Esophagus squamous epithelium (tissue), 5 donors: ENCODE measurements around the gene CACNA2D3. TPM values are rescaled to one million over a fixed set of nuclear protein-coding genes. Genes with fewer than 3 reads are reported as not detected.

Experiments used
- DNase-seq: peaks from one replicate; lab custom pipeline; 2025; lab: John Stamatoyannopoulos, UW
- H3K27ac ChIP-seq, 4 donors: fragments of 200-600 bp; sonication (generic); one replicate each; pipeline ENCODE4 v1.5.1; 2016 to 2019; ENCODE audit warnings: mild to moderate bottlenecking in 1 of 4
- H3K27me3 ChIP-seq, 4 donors: fragments of 200-600 bp; sonication (generic); 1 replicate in 3 of 4; 2 replicates in 1 of 4; pipeline versions ENCODE4 v1.5.1 to v1.6.0; 2017 to 2021; ENCODE audit warnings: antibody characterized with exemption in 1 of 4
- H3K36me3 ChIP-seq, 3 donors: fragments of 200-600 bp; sonication (generic); one replicate each; pipeline ENCODE4 v1.5.1; 2016 to 2019
- H3K4me1 ChIP-seq, 3 donors: fragments of 200-600 bp; sonication (generic); one replicate each; pipeline ENCODE4 v1.5.1; 2017 to 2019
- H3K4me3 ChIP-seq, 4 donors: fragments of 200-600 bp; sonication (generic); 1 replicate in 3 of 4; 2 replicates in 1 of 4; pipeline ENCODE4 v1.5.1; 2016 to 2019; ENCODE audit warnings: mild to moderate bottlenecking in 2 of 4, moderate library complexity in 1 of 4
- H3K9me3 ChIP-seq, 3 donors: fragments of 200-600 bp; sonication (generic); one replicate each; pipeline ENCODE4 v1.5.1; 2016 to 2019
- POLR2A ChIP-seq, 4 donors: fragments of 450-650 bp; IDR thresholded peaks; one replicate each; pipeline ENCODE4 v1.6.1; 2017; ENCODE audit warnings: antibody characterized with exemption in 4 of 4, mild to moderate bottlenecking in 4 of 4, moderate library complexity in 3 of 4
- WGBS, 2 donors: methylation state at CpG; one replicate each; pipeline ENCODE4 v1.1.5; 2018; 5-methylcytosine and 5-hydroxymethylcytosine counted together
- intact Hi-C: fragments of 100-400 bp; cut with DNase I; formaldehyde crosslinking; loops from one replicate; pipeline ENCODE4 v1.15.0; 2022
- total RNA-seq, 4 donors: library from RNA; depleted of rRNA; stranded (reverse); fragments of >200 nt; gene quantifications; one replicate each; pipeline ENCODE4 v1.1.0, GENCODE V29; 2016
- TF ChIP-seq, protein P1 (sequence below), 6 experiments: fragments of 450-650 bp in 4 of 6; fragments of 200-600 bp in 2 of 6; sonication (generic) in 2 of 6; IDR thresholded peaks; one replicate each; pipeline ENCODE4 v1.5.1; 2016 to 2019; ENCODE audit warnings: antibody characterized with exemption in 6 of 6, mild to moderate bottlenecking in 4 of 6, moderate library complexity in 4 of 6
- donor health status: DM: yes; HTN: yes; CAD: no.

Gene CACNA2D3
- total RNA-seq, 4 donors from 2014 or later, result 1.2 to 7.1 (median 5.1) TPM

- Histone ChIP-seq H3K36me3 (no peaks in the 10 kb centered on the region), H3K4me1 (no peaks in the 10 kb centered on the region), H3K4me3 (no peak overlapping the region), H3K9me3 (no peaks in the 10 kb centered on the region), H3K27me3 (no peaks in the 10 kb centered on the region), H3K27ac (no peak overlapping the region)
- TF ChIP-seq POLR2A (IDR thresholded peaks at IDR 0.05), result no peak
- TF ChIP-seq, protein P1, sequence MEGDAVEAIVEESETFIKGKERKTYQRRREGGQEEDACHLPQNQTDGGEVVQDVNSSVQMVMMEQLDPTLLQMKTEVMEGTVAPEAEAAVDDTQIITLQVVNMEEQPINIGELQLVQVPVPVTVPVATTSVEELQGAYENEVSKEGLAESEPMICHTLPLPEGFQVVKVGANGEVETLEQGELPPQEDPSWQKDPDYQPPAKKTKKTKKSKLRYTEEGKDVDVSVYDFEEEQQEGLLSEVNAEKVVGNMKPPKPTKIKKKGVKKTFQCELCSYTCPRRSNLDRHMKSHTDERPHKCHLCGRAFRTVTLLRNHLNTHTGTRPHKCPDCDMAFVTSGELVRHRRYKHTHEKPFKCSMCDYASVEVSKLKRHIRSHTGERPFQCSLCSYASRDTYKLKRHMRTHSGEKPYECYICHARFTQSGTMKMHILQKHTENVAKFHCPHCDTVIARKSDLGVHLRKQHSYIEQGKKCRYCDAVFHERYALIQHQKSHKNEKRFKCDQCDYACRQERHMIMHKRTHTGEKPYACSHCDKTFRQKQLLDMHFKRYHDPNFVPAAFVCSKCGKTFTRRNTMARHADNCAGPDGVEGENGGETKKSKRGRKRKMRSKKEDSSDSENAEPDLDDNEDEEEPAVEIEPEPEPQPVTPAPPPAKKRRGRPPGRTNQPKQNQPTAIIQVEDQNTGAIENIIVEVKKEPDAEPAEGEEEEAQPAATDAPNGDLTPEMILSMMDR (IDR thresholded peaks at IDR 0.05), result no peak
- WGBS, 2 donors, result 76 to 85% methylated on average over 2 to 5 of the region's 5 CpGs
- DNase-seq, result no peak
- intact Hi-C loops, result no loop called here
These were observed 416.0 kb downstream of the CACNA2D3 start for GRCh38 chr3:54538346-54538745.

- no peaks in the 10 kb centered on the region for H3K9me3 ChIP-seq
- 62 to 76% methylated on average over 3 to 4 of the region's 4 CpGs for WGBS, 2 donors
- no peak overlapping the region for H3K27ac ChIP-seq
- intact Hi-C loops, result no loop called here
- TF ChIP-seq, protein P1 (IDR thresholded peaks at IDR 0.05), result peak in 1 of 6 experiments; percentile 6
- TF ChIP-seq POLR2A (IDR thresholded peaks at IDR 0.05), result no peak
- no peak overlapping the region for H3K4me3 ChIP-seq
- DNase-seq, result no peak
- no peaks in the 10 kb centered on the region for H3K4me1 ChIP-seq
- H3K27me3 ChIP-seq, result no peaks in the 10 kb centered on the region
- H3K36me3 ChIP-seq, result no peaks in the 10 kb centered on the region
These were observed 419.0 kb downstream of the CACNA2D3 start for GRCh38 chr3:54541369-54541768.

DNA sequence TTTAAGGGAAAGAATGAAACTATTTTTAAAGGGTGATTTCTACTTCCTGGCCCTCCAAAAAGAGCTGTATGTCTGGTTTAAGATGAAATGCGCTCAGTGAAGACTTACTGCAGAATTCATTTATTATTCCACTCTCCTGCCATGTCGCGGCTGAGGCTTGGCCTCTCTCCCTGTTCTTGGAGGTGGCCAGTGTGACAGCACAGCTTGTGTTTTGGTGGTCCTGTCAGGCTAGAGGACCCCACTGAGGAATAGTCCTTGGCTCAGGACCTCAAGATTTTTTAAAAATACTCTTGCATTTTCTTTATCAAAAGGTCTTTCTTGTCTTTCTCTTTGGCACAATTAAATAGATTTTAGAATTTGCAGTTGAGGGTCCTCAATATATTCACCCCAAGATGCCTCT lies 421.1 kb downstream of the CACNA2D3 start:
- intact Hi-C loops, result no loop called here
- H3K27ac ChIP-seq, result no peak overlapping the region
- no peaks in the 10 kb centered on the region for H3K4me1 ChIP-seq
- no peak overlapping the region for H3K4me3 ChIP-seq
- WGBS, 2 donors, result 28 to 48% methylated on average over 3 of the region's 3 CpGs
- no peaks in the 10 kb centered on the region for H3K9me3 ChIP-seq
- no peaks in the 10 kb centered on the region for H3K36me3 ChIP-seq
- no peak for DNase-seq
- no peaks in the 10 kb centered on the region for H3K27me3 ChIP-seq
- TF ChIP-seq, protein P1 (IDR thresholded peaks at IDR 0.05), result no peak
- no peak for TF ChIP-seq POLR2A (IDR thresholded peaks at IDR 0.05)

DNA sequence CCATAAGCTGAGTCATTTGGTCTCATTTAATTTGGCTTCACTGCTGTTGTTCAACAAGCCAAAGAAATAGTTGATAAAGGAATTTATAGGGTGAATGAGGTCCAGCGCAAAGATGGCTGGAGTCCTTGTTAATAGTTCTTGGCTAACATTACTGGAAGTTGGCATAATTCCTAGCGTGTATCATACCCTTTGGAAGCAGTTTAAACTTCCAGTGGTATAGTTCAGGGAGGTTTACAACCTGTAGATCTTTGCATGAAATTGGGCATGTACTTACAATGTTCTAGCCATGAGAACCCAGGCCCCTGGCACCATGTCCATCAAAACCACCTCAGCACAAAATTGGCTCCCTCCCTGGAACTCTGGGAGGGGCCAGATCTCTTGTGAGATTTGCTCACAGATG lies 424.7 kb downstream of the CACNA2D3 start:
- DNase-seq, result no peak
- Histone ChIP-seq H3K27ac (no peak overlapping the region), H3K4me1 (no peaks in the 10 kb centered on the region), H3K27me3 (no peaks in the 10 kb centered on the region), H3K9me3 (no peaks in the 10 kb centered on the region), H3K4me3 (no peak overlapping the region), H3K36me3 (no peaks in the 10 kb centered on the region)
- TF ChIP-seq POLR2A (IDR thresholded peaks at IDR 0.05), result no peak
- TF ChIP-seq, protein P1 (IDR thresholded peaks at IDR 0.05), result no peak
- intact Hi-C loops, result no loop called here
- WGBS, 2 donors, result 54 to 56% methylated on average over 2 of the region's 2 CpGs

GRCh38 chr3:54547846-54548245 lies 425.5 kb downstream of the CACNA2D3 start:
- Histone ChIP-seq H3K9me3 (no peaks in the 10 kb centered on the region), H3K27ac (no peak overlapping the region), H3K27me3 (no peaks in the 10 kb centered on the region), H3K4me3 (no peak overlapping the region), H3K36me3 (no peaks in the 10 kb centered on the region), H3K4me1 (no peaks in the 10 kb centered on the region)
- DNase-seq, result no peak
- intact Hi-C loops, result no loop called here
- WGBS, 2 donors, result 86 to 95% methylated on average over 2 of the region's 2 CpGs
- no peak for TF ChIP-seq POLR2A (IDR thresholded peaks at IDR 0.05)
- TF ChIP-seq, protein P1 (IDR thresholded peaks at IDR 0.05), result no peak
